KBM-7 (cell line): ENCODE measurements around the gene LSR.

Experiments
- DNase-seq: peaks from one replicate; pipeline ENCODE4 v3.0.0-alpha.2; 2015
- in situ Hi-C: fragments of 300-500 bp; cut with MboI; formaldehyde crosslinking; loops from 2 replicates; pipeline ENCODE4 v1.14.3; 2020; ENCODE audit warnings: low sequenced_read_pairs, low pct_unique_long_range_greater_than_20kb, mixed read lengths

The LSR gene

DNA sequence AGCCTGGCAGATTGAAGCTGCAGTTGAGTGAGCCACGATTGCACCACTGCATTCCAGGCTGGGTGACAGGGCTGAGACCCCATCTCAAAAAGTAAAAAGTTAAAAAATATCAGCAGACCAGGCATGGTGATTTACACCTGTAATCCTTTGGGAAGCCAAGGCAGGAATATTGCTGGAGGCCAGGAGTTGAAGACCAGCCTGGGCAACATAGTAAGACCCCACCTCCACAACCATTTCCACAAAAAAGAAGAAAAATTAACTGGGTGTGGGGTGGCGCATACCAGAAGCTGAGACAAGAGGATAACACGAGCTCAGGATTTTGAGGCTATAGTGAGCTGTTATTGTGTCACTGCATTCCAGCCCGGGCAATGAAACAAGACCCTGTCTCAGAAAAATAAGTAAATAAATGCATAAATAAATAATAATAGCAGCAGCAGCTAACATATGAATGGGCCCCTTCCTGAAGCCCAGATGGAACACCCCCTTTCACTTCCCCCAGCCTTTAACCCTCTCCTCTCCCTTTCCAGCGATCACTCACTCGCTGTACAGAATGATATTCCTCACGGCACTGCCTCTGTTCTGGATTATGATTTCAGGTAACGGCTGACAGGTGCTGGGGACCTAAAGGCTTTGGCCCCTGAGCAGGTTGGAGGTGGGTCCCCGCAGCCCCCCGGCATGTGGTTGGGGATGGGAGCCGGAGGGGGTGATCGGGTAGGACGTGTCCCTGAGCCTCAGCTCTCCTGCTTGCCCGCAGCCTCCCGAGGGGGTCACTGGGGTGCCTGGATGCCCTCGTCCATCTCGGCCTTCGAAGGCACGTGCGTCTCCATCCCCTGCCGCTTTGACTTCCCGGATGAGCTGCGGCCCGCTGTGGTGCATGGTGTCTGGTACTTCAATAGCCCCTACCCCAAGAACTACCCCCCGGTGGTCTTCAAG, 46.3 kb downstream of the LSR start:
- in situ Hi-C loops: no loop called here
- no peak for DNase-seq

DNA sequence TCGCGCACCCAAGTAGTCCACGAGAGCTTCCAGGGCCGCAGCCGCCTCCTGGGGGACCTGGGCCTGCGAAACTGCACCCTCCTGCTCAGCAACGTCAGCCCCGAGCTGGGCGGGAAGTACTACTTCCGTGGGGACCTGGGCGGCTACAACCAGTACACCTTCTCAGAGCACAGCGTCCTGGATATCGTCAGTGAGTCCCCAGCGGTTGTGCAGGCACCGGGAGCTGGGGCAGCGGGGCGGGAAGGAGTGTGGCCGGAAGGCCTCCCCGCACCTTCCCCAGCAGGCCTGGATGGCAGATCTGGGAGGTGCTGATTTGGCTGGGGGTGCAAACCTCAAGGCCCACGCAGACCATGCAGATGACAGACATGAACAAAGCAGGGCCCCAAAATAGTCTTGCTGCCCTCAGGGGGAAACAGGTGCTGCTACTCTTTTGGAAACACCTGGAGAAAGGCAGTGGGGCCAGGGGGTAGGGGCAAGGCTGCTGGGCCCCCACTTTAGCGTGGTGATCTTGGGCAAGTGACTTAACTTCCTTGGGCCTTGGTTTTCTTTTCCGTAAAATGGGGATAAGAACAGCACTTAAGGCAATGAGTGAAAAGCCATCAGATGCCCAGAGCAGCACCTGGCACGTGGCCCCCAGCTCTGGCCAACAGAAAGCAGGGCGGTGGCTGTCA, 47.1 kb downstream of the LSR start:
- DNase-seq: peak; percentile 49
- in situ Hi-C loops: no loop called here

DNA sequence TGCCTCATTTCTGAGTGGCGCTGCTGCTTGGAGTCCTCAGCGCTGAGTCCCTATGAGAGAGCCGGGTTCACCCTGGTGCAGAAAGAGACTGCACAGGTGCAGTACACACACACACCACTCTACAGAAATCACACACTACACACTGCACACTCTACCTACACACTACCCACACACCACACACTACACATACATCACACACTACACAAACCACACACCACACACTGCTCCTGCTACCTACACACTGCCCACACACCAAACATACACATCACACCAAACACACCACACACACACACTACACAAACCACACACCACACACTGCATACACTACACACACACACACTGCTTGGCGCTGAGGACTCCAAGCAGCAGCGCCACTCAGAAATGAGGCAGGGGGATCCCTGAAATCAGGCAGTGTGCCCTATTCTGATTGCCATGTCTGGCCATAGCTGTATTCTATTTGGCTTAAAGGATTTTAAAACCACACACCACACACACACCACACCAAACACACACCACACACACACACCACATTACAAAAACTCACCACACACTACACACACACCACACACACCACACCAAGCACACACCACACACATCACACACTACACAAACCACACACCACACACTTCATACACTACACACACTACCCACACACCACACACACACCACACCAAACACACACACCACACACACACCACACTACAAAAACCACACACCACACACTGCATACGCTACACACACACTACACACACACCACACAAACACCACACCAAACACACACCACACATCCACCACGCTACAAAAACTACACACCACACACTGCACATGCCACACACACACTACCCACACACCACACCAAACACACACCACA, 48.1 kb downstream of the LSR start:
- no peak for DNase-seq
- in situ Hi-C loops: no loop called here

DNA sequence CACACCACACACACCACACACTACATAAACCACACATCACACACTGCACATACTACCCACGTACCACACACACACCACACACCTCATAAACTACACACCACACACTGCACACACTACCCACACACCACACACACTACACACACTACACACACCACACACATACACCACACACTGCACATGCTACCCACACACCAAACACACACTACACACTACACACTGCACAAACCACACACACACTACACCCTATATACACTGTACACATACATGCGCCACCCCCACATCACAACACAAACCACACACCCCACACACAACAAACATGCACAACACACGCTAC, 48.7 kb downstream of the LSR start:
- in situ Hi-C loops: no loop called here
- DNase-seq: no peak

DNA sequence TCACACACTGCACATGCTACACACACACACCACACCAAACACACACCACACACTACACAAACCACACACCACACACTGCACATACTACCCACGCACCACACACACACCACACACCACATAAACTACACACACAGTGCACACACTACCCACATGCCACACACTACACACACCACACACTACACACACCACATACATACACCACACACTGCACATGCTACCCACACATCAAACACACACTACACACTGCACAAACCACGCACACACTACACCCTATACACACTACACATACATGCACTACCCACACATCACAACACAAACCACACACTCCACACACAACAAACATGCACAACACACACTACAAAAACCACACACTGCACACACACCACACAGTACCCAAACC, 49.1 kb downstream of the LSR start:
- in situ Hi-C loops: no loop called here

DNA sequence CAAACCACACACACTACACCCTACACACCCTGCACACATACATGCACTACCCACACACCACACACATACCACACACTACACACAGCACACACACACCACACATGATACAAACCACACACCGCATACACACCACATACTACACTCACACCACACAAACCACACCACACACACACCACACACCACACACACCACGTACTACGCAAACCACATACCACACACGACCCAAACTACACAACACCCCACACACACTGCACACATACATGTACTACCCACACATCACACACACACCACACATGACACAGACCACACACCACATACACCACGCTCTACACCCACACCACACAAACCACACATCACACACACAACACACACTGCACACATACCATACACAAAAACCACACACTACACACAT, 49.8 kb downstream of the LSR start:
- no peak for DNase-seq
- in situ Hi-C loops: no loop called here

More for the DNA sequence above, 49.1 kb downstream of the LSR start:
- no peak for DNase-seq

DNA sequence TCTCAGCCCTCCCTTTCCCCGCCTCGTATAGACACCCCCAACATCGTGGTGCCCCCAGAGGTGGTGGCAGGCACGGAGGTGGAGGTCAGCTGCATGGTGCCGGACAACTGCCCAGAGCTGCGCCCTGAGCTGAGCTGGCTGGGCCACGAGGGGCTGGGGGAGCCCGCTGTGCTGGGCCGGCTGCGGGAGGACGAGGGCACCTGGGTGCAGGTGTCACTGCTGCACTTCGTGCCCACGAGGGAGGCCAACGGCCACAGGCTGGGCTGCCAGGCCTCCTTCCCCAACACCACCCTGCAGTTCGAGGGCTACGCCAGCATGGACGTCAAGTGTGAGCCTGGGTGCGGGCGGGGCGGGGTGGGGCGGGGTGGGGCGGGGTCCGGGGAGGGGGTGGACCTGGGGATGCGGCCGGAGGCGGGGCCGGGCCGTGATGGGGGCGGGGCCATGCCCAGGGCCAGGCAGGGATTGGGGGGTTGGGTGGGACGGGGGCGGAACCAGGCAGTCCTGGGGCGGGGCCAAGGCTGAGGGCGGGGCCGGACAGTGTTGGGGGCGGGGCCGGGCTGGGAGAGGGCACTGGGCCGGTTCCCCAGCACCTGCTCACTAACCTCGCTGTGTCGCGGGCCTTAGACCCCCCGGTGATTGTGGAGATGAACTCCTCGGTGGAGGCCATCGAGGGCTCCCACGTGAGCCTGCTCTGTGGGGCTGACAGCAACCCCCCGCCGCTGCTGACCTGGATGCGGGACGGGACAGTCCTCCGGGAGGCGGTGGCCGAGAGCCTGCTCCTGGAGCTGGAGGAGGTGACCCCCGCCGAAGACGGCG, 50.9 kb downstream of the LSR start:
- DNase-seq: no peak
- in situ Hi-C loops: no loop called here

DNA sequence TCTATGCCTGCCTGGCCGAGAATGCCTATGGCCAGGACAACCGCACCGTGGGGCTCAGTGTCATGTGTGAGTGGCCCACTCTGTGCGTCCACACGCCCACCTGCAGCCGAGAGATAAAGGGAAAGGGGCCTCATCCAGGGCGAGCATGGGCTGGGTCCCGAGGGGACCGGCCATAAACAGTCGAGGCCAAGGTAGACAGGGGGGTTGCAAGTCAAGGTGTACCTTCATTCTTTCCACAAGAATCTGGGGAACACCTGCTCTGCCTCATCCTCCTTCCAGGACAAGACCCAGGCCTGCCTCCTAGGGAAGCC, 51.5 kb downstream of the LSR start:
- in situ Hi-C loops: no loop called here
- no peak for DNase-seq

DNA sequence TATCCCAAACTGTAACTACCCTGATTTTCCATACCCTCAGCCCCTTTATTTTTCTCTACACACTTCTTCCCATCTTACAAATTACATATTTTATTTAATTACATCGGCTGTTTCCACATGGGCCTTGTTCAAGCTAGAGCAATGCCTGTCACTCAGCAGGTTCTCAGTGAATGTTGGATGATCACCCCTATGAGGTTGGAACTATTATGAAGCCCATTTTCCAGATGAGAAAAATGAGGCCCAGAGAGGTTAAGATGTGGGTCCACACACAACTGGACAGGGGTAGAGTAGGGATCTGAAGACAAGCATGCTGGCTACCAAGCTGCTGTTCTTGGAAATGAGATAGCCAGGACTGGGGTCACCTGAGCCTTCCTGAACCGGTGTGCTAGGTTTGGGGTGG, 53.2 kb downstream of the LSR start:
- in situ Hi-C loops: no loop called here
- no peak for DNase-seq

DNA sequence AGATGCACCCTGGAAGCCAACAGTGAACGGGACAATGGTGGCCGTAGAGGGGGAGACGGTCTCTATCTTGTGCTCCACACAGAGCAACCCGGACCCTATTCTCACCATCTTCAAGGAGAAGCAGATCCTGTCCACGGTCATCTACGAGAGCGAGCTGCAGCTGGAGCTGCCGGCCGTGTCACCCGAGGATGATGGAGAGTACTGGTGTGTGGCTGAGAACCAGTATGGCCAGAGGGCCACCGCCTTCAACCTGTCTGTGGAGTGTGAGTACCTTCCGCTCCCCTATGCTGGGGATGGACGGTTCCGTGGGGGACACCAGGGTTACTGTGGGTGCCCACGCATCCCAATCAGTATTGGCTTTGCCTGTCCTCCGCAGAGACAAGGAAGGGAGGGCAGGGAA, 53.6 kb downstream of the LSR start:
- no peak for DNase-seq
- in situ Hi-C loops: no loop called here

DNA sequence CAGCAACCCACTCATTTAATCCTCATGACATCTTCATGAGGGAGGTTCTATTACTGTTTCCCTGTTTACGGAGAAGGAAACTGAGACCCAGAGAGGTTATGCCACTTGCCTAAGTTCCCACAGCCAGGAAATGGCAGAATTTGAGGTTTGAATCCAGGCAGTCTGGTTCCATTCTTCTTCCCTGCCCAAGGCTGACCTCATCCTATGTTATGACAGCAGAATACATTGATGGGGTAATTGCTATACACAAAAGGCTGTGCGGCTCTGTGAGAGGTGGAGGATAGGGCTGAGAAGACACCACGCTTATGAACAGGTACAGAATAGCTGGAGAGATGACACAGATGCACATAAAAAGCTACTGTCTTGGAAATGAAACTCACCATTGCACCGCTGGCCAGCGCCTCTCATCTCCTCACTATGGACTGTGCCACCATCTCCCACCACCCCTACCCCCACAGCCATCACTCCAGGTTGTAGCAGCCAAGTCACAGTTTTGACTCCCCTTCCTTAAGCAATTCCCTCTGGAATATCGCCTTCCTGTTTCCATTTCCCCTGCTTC, 54.6 kb downstream of the LSR start:
- in situ Hi-C loops: no loop called here
- DNase-seq: no peak

DNA sequence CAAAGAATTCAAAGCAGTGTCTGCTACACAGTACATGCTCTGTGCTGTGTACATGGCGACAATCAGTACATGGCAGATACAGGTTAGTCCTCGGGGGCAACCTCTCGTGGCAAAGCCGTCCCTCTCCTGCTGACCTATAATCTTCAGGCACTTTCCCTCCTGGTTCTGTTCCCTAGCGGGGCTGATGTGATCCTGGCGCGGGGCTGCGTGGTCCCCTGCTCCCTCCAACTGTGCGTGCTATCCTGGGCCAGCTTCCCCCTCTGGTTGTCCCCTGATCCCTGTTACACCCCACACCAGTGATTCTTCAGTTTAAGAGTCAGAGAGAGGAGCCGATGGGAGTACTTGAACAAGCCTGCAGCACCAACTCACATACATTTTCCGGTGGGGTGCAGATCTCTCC, 55.2 kb downstream of the LSR start:
- no peak for DNase-seq
- in situ Hi-C loops: no loop called here

DNA sequence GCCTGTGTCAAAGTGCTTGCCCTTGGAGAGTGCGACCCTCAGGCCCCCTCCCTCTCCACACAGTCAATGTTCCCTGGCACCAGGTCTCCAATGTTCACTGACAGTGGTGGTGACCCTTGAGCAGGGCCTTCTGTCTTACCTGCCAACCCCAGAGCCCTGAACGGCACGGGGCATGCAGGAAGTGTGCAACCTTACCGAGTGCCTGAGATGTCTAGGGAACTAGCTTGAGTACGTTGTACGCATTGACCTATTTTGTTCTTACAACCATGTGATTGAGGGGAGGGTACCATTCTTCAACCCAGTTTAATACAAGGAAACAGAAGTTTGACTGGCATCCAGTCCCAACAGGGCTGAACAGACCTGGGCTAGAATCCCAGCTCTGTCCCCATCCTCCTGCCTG, 56.4 kb downstream of the LSR start:
- in situ Hi-C loops: no loop called here
- DNase-seq: no peak

DNA sequence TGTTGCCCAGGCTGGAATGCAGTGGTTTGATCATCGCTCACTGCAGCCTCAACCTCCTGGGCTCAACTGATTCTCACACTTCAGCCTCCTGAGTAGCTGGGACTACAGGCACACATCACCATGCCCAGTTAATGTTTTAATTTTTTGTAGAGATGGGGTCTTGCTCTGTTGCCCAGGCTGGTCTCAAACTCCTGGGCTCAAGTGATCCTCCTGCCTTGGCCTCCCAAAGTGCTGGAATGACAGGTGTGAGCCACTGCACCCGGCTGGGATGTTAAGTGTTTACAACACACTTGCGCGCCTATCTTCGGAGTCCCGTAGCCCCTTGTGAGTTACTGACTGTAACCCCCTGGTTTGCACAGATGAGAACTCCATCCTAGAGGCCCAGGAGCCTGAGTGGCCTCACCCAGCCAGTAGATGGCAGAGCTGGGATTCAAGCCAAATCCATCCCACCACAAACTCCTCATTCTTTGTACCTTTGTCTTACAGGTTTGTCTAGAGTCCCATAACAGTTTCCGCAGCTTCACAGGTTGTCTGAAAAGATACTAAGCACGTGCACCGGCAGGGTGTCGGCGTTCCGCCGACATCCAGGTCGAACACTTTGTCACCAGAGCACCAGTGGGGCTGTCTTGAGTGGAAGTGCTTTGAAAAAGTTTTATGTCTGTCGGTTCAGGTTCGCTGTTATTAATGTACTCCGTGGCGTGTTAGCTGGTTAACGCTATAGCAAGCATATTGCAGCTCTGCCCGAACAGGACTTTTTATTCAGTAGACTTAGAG, 57.9 kb downstream of the LSR start:
- in situ Hi-C loops: no loop called here
- DNase-seq: no peak

DNA sequence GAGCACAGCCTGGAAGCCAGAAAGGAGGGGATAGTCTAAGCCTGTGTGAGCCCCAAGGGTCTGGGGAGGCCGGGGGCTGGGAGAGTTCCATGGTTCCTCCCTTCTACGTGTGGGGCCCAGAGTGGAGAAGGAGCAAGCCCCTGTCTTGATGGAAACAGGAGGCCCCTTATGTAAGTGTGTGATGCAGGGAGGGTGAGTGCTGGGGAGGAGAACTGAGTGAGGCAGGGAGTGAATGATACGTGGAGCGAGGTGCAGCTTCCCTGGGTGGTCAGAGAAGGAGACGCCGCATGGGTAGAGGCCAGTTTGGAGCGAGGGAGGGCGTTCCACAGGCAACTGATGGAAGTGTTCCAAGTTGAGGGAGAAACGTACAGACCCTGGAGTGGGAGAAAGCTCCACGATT, 59.1 kb downstream of the LSR start:
- in situ Hi-C loops: no loop called here

DNA sequence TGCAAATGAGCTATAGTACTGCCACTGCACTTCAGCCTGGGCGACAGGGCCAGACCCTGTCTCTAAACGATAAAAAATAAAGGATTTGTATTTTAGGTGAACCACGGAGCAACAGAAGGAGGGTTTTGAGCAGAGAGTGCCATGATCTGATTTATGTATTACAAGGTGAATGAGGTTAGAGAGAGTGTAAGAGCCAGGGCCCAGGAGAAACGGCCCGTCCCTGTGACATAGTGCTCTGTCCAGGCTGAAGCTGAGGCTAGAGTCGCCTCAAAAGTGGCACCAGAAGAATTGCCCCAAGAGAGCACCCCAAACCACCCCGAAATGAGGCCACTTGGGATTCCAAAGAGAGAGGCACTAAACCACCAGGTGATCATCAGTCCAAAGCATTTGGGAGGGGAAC, 60.1 kb downstream of the LSR start:
- in situ Hi-C loops: no loop called here
- DNase-seq: no peak

More for the DNA sequence above, 59.1 kb downstream of the LSR start:
- no peak for DNase-seq

DNA sequence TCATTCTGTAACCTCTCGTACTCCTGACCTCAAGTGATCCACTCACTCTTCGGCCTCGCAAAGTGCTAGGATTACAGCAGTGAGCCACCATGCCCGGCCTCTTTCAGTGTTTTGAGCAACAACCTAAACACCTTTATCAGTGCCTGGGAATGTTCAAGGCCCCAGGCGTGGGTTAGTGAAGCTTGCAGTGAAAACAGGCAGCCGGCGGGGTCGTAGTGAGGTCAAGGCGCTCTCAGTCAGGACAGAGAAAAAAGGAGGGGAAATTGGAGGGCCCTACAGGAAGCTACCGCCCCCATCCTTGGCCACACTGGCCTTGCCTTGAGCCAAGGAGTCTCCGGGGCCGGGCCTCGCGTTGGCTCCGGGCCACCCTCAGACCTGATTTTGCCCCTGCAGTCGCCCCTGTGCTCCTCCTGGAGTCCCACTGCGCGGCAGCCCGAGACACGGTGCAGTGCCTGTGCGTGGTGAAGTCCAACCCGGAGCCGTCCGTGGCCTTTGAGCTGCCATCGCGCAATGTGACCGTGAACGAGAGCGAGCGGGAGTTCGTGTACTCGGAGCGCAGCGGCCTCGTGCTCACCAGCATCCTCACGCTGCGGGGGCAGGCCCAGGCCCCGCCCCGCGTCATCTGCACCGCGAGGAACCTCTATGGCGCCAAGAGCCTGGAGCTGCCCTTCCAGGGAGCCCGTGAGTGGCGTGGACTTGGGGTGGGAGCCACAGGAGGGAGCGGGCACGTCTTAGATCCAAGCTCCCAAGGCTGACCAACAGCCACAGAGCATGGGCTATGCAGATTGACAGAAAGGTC, 60.9 kb downstream of the LSR start:
- no peak for DNase-seq
- in situ Hi-C loops: no loop called here

DNA sequence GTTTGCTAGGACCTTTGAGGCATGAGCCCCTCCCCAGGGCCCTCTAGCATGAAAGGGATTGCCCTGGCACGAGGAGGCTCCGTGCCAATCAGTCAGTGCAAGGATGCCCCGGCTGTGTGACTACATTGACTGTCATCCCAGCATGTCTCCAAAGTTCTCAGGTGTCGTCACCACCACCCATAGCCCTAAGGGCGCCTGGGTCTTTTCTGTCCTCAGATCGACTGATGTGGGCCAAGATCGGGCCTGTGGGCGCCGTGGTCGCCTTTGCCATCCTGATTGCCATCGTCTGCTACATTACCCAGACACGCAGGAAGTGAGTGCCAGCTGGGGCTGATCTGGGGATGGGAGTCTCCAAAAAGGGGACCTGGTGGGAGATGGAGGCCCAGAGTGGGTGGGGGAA, 61.5 kb downstream of the LSR start:
- in situ Hi-C loops: no loop called here
- DNase-seq: no peak
